Astrocyte of the spinal cord (primary cell): ENCODE data around the gene SETD1A.
A peak's percentile ranks its signal among the peaks of the same experiment; 100 is the strongest.
"Not testable (repeated sequence)": the region's sequence is repeated elsewhere in the genome, so short reads cannot be mapped to it uniquely, and the experiment has no call there.

Experiments used
- DNase-seq: peaks from one replicate; pipeline ENCODE4 v3.0.0; 2011; ENCODE audit warnings: low read depth, low spot score
- H3K4me3 ChIP-seq: 2 replicates; pipeline ENCODE4 v1.5.1; 2011; ENCODE audit warnings: low read depth, mild to moderate bottlenecking, low read length, moderate library complexity
- in situ Hi-C: cut with HindIII; loops from 2 replicates; pipeline ENCODE4 v1.10.0; 2017; ENCODE audit warnings: low sequenced_read_pairs
- TF ChIP-seq, protein P1 (sequence below): IDR thresholded peaks from 2 replicates; pipeline ENCODE4 v1.5.1; 2012; ENCODE audit warnings: low read depth, mild to moderate bottlenecking, low read length, inconsistent platforms

The SETD1A gene

GRCh38 chr16:30928390-30928789, 29.2 kb upstream of the SETD1A start:
- H3K4me3 ChIP-seq: no peak overlapping the region
- in situ Hi-C loops: no loop called here
- DNase-seq: no peak
- TF ChIP-seq, protein P1, sequence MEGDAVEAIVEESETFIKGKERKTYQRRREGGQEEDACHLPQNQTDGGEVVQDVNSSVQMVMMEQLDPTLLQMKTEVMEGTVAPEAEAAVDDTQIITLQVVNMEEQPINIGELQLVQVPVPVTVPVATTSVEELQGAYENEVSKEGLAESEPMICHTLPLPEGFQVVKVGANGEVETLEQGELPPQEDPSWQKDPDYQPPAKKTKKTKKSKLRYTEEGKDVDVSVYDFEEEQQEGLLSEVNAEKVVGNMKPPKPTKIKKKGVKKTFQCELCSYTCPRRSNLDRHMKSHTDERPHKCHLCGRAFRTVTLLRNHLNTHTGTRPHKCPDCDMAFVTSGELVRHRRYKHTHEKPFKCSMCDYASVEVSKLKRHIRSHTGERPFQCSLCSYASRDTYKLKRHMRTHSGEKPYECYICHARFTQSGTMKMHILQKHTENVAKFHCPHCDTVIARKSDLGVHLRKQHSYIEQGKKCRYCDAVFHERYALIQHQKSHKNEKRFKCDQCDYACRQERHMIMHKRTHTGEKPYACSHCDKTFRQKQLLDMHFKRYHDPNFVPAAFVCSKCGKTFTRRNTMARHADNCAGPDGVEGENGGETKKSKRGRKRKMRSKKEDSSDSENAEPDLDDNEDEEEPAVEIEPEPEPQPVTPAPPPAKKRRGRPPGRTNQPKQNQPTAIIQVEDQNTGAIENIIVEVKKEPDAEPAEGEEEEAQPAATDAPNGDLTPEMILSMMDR: no peak

- TF ChIP-seq, protein P1: no peak
- no peak overlapping the region for H3K4me3 ChIP-seq
- in situ Hi-C loops: no loop called here
- no peak for DNase-seq
Observed at GRCh38 chr16:30929167-30929566, 28.4 kb upstream of the SETD1A start.

- TF ChIP-seq, protein P1: no peak
- H3K4me3 ChIP-seq: no peak overlapping the region
- DNase-seq: no peak
- in situ Hi-C loops: no loop called here
Observed at GRCh38 chr16:30930160-30930571, 27.4 kb upstream of the SETD1A start.

GRCh38 chr16:30931068-30931650, 26.4 kb upstream of the SETD1A start:
- TF ChIP-seq, protein P1: no peak
- DNase-seq: no peak
- no peak overlapping the region for H3K4me3 ChIP-seq
- in situ Hi-C loops: no loop called here

GRCh38 chr16:30934827-30935557, 22.6 kb upstream of the SETD1A start:
- TF ChIP-seq, protein P1: peak; percentile 72
- in situ Hi-C loops: no loop called here
- DNase-seq: peak; percentile 43
- no peak overlapping the region for H3K4me3 ChIP-seq

DNA sequence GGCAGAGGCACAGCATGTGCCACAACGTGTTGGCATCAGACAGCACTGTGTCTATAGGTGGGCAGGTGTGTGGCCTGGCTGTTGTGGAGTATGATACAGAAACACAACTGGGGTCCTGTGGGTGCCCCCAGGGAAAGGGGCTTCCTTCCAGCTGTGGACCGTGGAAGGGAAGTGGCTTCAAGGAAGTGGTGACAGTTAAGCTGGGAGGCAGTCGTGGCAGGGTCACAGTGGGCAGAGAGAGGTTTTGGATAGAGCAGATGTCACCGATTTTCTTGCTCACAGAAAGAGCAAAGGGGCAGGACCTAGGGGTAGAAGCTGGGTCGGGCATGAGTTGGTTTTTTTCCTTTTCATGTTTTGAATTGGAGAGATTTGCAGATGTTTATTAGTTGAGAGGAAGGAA, 19.9 kb upstream of the SETD1A start:
- TF ChIP-seq, protein P1: no peak
- DNase-seq: no peak
- no peak overlapping the region for H3K4me3 ChIP-seq
- in situ Hi-C loops: no loop called here

- H3K4me3 ChIP-seq, DNase-seq, in situ Hi-C loops: not testable (repeated sequence)
Observed at GRCh38 chr16:30939571-30939970, 18.0 kb upstream of the SETD1A start.
